HUDEP-2 (cell line): ENCODE results near the gene THRB.

Experiments
- DNase-seq, 76 experiments: peaks; one replicate each; lab custom pipeline; 2025; ENCODE audit not compliant: unreplicated experiment in 76 of 76; lab: John Stamatoyannopoulos, UW

Gene THRB

GRCh38 chr3:24160424-24161095 is 334.1 kb downstream of the THRB start:
- DNase-seq = no peak

- no peak for DNase-seq
Measured at GRCh38 chr3:24158761-24159454, 335.7 kb downstream of the THRB start.

GRCh38 chr3:24157106-24157505 is 337.5 kb downstream of the THRB start:
- DNase-seq = no peak

GRCh38 chr3:24156466-24156865 is 338.2 kb downstream of the THRB start:
- DNase-seq = peak in 58 of 76 experiments; percentile 1 to 82 (median 42)

GRCh38 chr3:24155276-24155675 is 339.4 kb downstream of the THRB start:
- no peak for DNase-seq

GRCh38 chr3:24154781-24155180 is 339.9 kb downstream of the THRB start:
- no peak for DNase-seq

- no peak for DNase-seq
Measured at GRCh38 chr3:24154013-24154695, 340.5 kb downstream of the THRB start.

GRCh38 chr3:24151594-24151993 is 343.1 kb downstream of the THRB start:
- no peak for DNase-seq

- DNase-seq = no peak
Measured at GRCh38 chr3:24149032-24149431, 345.6 kb downstream of the THRB start.

GRCh38 chr3:24145981-24146822 is 348.4 kb downstream of the THRB start:
- no peak for DNase-seq

- DNase-seq = no peak
Measured at GRCh38 chr3:24145481-24145880, 349.2 kb downstream of the THRB start.

- DNase-seq = no peak
Measured at GRCh38 chr3:24142127-24142526, 352.5 kb downstream of the THRB start.

- DNase-seq = no peak
Measured at GRCh38 chr3:24141548-24141947, 353.1 kb downstream of the THRB start.

GRCh38 chr3:24139463-24140412 is 354.9 kb downstream of the THRB start:
- DNase-seq = no peak

GRCh38 chr3:24138876-24139256 is 355.8 kb downstream of the THRB start:
- no peak for DNase-seq

GRCh38 chr3:24137958-24138875 is 356.4 kb downstream of the THRB start:
- no peak for DNase-seq

- DNase-seq = no peak
Measured at GRCh38 chr3:24137334-24137733, 357.3 kb downstream of the THRB start.

GRCh38 chr3:24136624-24137310 is 357.9 kb downstream of the THRB start:
- no peak for DNase-seq
